Chondrocyte (in vitro differentiated cells): ENCODE data around the gene OR13J1. TPM values are rescaled to one million over a fixed set of nuclear protein-coding genes. Genes with fewer than 3 reads are reported as not detected.
A peak's percentile ranks its signal among the peaks of the same experiment; 100 is the strongest.

Experiments
- DNase-seq: peaks from one replicate; pipeline ENCODE4 v3.0.0; 2021; ENCODE audit warnings: mixed read lengths, low spot score
- H3K27ac Mint-ChIP-seq: one replicate; pipeline ENCODE4 v1.8.0; 2021; ENCODE audit warnings: mild to moderate bottlenecking, moderate library complexity, mixed read lengths; ENCODE audit not compliant: unreplicated experiment
- H3K27me3 Mint-ChIP-seq: 2 replicates; pipeline ENCODE4 v1.8.0; 2021; ENCODE audit warnings: low read depth, mixed read lengths
- H3K36me3 Mint-ChIP-seq: 2 replicates; pipeline ENCODE4 v1.8.0; 2021; ENCODE audit warnings: low read depth, mixed read lengths
- H3K4me1 Mint-ChIP-seq: 2 replicates; pipeline ENCODE4 v1.8.0; 2021; ENCODE audit warnings: low read depth, mild to moderate bottlenecking, mixed read lengths
- H3K4me3 Mint-ChIP-seq: one replicate; pipeline ENCODE4 v1.8.0; 2021; ENCODE audit warnings: mild to moderate bottlenecking, moderate library complexity, mixed read lengths; ENCODE audit not compliant: unreplicated experiment
- H3K9me3 Mint-ChIP-seq: 2 replicates; pipeline ENCODE4 v1.8.0; 2021; ENCODE audit warnings: low read depth, mixed read lengths
- total RNA-seq: library from RNA; stranded (reverse); gene quantifications from 3 replicates; pipeline ENCODE4 v1.2.1, GENCODE V29; 2021
- TF ChIP-seq, protein P1 (sequence below): fragments of 200-600 bp; sonication (generic); IDR thresholded peaks from 2 replicates; pipeline ENCODE4 v1.5.0; 2021; ENCODE audit warnings: antibody characterized with exemption, mild to moderate bottlenecking, moderate library complexity

The OR13J1 gene
- total RNA-seq, 1 donor from 2014 or later, result not detected

DNA sequence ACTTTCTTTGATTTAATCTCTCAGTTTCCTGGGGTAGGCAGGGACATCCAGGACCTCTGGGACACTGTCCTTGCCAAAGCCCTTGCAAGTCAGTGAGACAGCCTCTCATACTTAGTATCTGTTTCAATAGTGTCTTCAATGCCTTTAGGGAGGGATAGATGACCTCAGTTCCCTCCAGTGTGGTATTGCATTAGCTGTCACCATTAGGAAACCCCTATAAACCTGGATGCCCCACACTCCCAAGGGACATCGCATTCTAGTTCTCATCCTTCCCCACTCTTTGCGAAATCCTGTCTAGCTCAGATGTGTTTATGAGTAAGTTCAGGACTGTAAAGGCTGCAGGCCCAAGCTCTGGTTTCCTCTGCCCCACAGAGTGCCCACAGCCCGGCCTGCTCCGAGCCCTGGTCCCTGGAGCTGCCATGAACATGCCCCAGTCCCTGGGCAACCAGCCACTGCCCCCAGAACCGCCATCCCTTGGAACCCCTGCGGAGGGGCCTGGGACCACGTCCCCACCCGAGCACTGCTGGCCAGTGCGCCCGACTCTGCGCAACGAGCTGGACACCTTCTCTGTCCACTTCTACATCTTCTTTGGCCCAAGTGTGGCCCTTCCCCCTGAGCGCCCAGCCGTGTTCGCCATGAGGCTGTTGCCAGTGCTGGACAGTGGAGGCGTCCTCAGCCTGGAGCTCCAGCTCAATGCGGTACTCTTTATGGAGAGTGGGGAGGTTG, 28.0 kb downstream of the OR13J1 start:
- no peaks in the 10 kb centered on the region for H3K27me3 Mint-ChIP-seq
- no peaks in the 10 kb centered on the region for H3K9me3 Mint-ChIP-seq
- peaks cover 14% of the 10 kb centered on the region for H3K4me1 Mint-ChIP-seq
- no peak overlapping the region for H3K27ac Mint-ChIP-seq
- H3K4me3 Mint-ChIP-seq, result no peak overlapping the region
- peak; percentile 11 for DNase-seq
- peaks cover 9% of the 10 kb centered on the region for H3K36me3 Mint-ChIP-seq
- TF ChIP-seq, protein P1, sequence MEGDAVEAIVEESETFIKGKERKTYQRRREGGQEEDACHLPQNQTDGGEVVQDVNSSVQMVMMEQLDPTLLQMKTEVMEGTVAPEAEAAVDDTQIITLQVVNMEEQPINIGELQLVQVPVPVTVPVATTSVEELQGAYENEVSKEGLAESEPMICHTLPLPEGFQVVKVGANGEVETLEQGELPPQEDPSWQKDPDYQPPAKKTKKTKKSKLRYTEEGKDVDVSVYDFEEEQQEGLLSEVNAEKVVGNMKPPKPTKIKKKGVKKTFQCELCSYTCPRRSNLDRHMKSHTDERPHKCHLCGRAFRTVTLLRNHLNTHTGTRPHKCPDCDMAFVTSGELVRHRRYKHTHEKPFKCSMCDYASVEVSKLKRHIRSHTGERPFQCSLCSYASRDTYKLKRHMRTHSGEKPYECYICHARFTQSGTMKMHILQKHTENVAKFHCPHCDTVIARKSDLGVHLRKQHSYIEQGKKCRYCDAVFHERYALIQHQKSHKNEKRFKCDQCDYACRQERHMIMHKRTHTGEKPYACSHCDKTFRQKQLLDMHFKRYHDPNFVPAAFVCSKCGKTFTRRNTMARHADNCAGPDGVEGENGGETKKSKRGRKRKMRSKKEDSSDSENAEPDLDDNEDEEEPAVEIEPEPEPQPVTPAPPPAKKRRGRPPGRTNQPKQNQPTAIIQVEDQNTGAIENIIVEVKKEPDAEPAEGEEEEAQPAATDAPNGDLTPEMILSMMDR, result no peak

DNA sequence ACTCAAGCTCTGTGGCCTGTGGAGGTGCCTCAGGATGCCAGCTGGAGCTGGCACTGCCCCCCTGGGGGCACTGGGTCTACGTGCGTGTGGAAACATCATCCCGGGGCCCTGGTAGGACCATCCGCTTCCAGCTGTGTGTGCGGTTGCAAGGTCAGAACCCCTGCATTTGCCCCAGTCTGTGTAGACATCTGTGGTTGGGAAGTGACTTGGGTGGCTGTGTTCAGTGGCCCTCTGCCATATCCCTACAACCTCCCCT, 28.6 kb downstream of the OR13J1 start:
- Mint-ChIP-seq H3K27ac (no peak overlapping the region), H3K36me3 (peaks cover 9% of the 10 kb centered on the region), H3K27me3 (no peaks in the 10 kb centered on the region), H3K9me3 (no peaks in the 10 kb centered on the region), H3K4me3 (no peak overlapping the region), H3K4me1 (peaks cover 14% of the 10 kb centered on the region)
- peak; percentile 59 for DNase-seq
- TF ChIP-seq, protein P1, result no peak

DNA sequence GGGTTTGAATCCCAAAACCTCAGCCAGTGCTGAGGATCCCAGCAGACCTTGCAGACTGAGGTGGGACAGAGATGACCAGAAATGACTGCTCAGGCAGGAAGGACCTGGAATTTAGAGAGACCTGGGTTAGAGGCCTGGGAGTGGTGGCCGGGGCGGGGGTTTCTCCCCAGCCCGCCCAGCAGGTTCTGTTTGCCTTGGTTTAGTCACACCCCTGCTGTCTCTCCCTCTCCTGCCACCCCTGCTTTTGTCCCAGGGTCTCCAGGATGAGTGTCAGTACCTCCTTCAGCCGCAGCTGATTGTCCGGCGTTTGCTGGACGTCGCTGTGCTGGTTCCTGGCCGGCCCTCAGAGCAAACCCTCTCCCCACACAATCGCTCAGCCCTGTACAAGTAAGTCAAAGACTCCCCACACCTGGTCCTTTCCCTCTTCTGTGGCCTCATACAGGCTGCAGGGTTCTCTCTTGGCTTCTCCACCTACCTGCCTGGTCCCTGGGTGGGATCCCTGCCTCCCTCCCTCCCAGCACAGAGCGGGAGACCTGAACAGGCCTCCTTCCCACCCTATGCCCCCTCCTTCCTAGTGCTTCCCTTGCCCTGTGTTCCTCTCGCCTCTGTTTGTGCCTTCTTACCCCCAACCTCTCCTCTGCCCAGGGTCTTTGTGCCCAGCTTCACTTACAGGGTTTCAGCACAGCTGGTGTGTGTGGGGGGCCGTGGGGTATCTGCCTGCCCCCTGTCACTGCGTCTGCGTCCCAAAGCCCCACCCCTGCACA, 29.1 kb downstream of the OR13J1 start:
- Mint-ChIP-seq H3K27ac (no peak overlapping the region), H3K4me1 (peaks cover 14% of the 10 kb centered on the region), H3K36me3 (peaks cover 9% of the 10 kb centered on the region), H3K4me3 (no peak overlapping the region), H3K27me3 (no peaks in the 10 kb centered on the region), H3K9me3 (no peaks in the 10 kb centered on the region)
- DNase-seq, result peak; percentile 75
- TF ChIP-seq, protein P1, result no peak

DNA sequence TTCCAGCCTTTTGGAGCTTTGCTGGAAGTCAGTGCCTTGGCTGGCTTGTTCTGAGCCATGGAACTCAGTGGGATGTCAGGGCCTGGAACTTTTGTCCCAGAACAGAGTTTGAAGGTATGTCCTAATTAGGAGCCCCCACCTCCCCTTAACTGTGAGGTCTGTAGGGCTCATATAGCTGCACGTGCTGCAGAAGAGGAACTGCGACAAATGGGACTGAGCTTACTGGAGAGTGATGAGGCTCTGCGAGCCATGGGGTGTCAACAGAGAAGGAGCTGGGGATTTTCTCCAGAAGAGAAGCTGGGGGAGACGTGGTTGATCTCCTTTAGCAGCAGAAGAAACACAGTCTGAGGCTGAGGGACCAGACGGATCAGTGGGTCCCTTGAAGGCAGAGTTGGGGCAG, 30.3 kb downstream of the OR13J1 start:
- DNase-seq, result peak; percentile 18
- H3K4me3 Mint-ChIP-seq, result no peak overlapping the region
- H3K27me3 Mint-ChIP-seq, result no peaks in the 10 kb centered on the region
- no peak overlapping the region for H3K27ac Mint-ChIP-seq
- H3K4me1 Mint-ChIP-seq, result peaks cover 7% of the 10 kb centered on the region
- H3K36me3 Mint-ChIP-seq, result peaks cover 9% of the 10 kb centered on the region
- TF ChIP-seq, protein P1, result no peak
- H3K9me3 Mint-ChIP-seq, result no peaks in the 10 kb centered on the region

DNA sequence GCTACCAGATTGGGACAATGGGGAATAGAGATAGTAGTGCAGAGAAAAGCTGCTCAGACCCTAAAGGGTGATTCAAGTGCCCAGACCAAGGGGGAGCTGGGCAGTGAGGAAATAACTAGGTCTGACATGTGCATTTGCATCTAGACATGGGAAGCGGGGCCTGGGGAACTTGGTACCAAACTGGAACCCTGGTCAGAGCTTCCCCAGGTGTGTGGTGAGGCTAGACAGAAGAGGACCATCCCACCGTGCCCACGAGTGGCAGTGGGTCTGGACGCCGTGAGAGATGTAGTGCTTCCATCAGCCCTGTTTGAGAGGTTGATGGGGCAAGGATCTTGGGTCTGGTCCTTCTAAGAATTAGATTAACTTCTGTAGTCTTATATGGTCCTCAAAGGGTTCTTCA, 33.6 kb downstream of the OR13J1 start:
- DNase-seq, result peak; percentile 26
- Mint-ChIP-seq H3K36me3 (peaks cover 9% of the 10 kb centered on the region), H3K27ac (no peak overlapping the region), H3K27me3 (no peaks in the 10 kb centered on the region), H3K9me3 (no peaks in the 10 kb centered on the region), H3K4me3 (no peak overlapping the region), H3K4me1 (peaks cover 12% of the 10 kb centered on the region)
- TF ChIP-seq, protein P1, result no peak
